Fibroblast of peridontal ligament (primary cell): Measurements from ENCODE around the gene CORO1C.
A peak's percentile ranks its signal among the peaks of the same experiment; 100 is the strongest.

Experiments
- DNase-seq: peaks from one replicate; pipeline ENCODE4 v3.0.0-alpha.2; 2010; ENCODE audit errors: extremely low read depth

CORO1C gene

DNA sequence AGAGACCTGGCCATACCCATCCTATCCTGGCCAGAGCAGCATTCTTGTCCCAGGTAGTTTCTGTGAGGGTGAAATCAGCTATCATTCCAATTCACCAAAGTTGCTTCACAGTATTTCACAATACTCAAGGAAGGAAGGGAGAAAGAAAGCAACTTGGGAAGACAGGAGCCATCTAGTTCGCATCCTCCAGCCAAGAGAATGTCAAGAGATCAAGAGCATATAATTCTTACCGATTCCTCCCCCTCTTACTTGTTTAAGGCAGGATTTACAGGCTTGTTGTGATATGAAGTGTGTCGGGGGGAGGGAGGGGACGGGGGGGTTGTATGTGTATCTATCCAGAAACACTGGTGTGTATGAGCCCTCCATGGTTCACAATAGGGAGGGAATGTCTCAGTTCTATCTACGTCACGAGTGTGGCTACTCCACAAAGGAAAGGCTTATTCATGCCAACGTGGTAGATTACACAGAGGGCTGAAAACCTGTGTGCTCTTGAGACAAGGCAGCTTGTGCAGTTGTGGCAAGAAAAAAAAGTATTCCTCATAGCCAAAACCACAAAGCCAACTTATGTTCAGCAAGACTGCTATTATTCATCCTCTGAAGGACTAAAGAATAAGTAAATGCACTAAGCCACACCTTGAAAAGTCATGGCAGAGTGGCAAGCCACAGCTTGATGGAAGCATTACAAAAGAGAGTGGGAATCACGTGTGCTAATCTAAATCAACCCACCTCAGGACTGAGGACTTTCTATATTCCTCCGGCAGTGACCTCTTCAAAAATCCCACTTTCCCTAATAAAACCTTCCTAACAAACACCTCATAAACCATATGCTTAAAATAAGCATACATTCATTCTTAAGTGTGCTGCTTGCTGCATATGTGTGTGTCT lies 35.0 kb downstream of the CORO1C start:
- DNase-seq, result peak; percentile 99

DNA sequence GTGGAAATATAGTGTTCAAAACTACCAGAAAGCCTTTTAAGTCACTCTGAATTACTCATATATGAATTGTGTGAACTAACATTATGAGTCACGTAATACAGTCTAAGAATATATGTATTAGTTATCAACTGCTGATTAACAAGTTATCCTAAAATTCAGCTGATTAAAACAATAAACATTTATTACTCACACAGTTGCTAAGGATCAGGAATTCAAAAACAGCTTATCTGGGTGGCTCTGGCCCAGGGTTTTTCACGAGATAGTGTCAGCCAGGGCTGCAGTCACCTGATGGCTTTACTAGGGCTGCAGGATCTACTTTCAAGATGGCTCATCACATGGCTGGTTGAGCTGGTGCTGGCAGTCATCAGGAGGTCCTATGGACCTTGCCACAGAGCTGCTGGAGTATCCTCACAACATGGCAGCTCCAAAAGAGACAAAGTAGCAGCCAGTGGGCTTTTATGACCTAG lies 36.5 kb downstream of the CORO1C start:
- no peak for DNase-seq

DNA sequence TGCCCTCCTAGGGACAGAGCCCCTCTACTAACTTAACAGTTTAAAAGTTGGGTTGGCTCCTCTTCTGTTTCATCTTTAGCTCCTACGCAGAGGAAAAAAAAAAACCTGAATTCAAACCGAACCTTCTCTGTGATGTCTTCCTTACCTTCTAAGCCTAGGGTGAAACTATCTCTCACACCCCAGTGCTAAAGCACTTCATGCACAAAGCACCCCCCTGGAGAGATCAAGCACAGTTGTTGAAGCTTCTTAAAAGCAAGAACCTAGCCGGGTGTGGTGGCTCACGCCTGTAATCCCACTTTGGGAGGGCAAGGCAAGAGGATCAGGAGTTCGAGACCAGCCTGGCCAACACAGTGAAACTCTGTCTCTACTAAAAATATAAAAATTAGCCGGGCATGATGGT lies 37.6 kb downstream of the CORO1C start:
- DNase-seq, result no peak

- DNase-seq, result no peak
Observed at GRCh38 chr12:108693186-108693730, 38.1 kb downstream of the CORO1C start.

GRCh38 chr12:108691998-108692808 lies 39.1 kb downstream of the CORO1C start:
- DNase-seq, result peak; percentile 49

DNA sequence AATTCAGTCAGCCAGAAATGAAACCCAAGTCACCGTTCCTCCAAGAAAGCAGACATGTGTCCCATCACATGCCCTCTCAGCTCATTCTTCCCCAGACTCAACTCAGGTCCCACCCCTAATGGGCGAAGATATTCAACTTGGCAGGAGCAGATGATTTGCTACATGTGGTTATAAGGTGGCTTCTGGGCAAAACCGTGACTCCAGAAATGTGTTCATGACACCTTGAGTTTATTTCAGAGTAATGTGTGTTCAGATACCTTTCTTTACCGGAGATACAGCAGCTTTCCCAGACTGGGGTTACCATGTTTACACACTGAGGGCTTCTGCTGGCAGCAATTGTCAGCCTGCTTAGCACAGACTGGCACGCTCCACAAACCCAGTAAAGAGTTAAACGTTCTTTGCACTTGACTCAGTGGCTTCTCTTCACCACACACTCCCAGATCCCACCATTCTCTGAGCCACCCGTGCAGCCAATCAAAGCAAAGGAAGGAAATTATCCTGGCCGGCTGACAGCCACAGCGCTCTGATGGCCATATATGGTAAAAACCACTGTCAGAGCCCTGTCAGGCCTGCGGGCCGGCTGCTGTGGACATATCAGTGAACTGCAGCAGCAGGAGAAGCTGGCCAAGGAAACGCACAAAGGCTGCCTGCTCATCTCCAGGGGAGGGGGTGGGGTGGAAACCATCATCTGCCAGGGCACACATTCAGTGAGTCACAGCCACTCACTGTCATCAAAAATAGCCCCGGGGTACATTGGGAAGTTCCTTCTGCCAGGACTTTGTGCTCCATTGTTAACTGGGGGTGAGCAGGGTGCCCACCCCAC lies 39.9 kb downstream of the CORO1C start:
- DNase-seq, result peak; percentile 100

GRCh38 chr12:108690542-108691174 lies 40.7 kb downstream of the CORO1C start:
- peak; percentile 46 for DNase-seq

GRCh38 chr12:108690191-108690518 lies 41.2 kb downstream of the CORO1C start:
- DNase-seq, result no peak

- peak; percentile 62 for DNase-seq
Observed at GRCh38 chr12:108689314-108690190, 41.8 kb downstream of the CORO1C start.

DNA sequence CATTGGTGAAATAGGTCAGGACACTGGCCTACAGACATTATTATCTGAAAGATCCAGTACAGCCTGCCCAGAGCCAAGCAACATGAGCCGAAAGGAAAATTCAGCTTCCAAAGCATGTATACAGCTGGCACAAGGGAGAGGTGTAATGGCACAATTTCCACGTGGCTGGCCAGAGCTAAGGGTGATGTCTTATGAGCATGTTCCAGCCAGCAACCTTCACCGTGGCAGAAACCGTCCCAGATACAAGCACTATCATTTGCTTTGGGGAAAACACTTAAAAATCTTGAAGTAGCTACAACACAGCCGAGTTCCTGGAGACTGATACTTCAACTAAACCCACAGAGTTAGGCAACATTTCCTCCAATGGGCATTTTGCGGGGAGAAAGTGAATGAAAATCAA lies 44.5 kb downstream of the CORO1C start:
- DNase-seq, result no peak

DNA sequence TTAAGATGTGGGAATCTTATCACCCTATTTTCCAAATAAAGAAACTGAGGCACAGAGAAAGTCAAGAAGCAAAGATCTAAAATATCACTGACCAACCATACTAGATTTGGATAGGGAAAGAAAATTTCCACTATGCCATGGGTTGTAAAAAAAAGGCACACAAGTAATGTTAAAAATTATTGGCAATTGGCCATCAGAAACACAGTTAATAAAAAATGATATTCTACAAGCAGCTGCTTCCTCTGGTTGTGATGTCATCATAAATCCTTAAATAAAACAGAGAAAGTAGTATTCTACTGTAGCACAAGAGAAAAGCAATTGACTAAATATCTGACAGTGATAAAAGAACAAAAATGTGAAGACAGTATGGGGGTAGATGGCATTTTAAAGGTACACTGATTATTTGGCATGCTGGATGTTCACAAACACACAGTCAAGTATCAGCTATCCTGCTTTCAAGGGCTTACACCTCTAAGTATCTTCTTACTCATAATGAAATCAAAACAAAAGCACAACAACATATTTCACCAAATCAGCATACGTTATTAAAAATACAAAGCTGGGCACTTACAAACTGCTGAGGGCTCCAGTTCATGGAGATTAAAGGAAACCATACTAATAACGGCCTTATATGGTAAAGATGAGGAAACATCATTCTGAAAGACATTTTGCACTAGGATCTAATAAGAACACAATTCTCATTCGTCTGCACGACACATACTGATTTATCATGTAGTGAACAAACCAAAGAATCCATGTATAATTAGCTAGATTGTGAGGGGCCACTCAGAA lies 45.7 kb downstream of the CORO1C start:
- no peak for DNase-seq

GRCh38 chr12:108683906-108684556 lies 47.3 kb downstream of the CORO1C start:
- no peak for DNase-seq

- no peak for DNase-seq
Observed at GRCh38 chr12:108681317-108681716, 50.0 kb downstream of the CORO1C start.

- no peak for DNase-seq
Observed at GRCh38 chr12:108679106-108679681, 52.1 kb downstream of the CORO1C start.

GRCh38 chr12:108678104-108678730 lies 53.1 kb downstream of the CORO1C start:
- no peak for DNase-seq

- no peak for DNase-seq
Observed at GRCh38 chr12:108677381-108677780, 53.9 kb downstream of the CORO1C start.

DNA sequence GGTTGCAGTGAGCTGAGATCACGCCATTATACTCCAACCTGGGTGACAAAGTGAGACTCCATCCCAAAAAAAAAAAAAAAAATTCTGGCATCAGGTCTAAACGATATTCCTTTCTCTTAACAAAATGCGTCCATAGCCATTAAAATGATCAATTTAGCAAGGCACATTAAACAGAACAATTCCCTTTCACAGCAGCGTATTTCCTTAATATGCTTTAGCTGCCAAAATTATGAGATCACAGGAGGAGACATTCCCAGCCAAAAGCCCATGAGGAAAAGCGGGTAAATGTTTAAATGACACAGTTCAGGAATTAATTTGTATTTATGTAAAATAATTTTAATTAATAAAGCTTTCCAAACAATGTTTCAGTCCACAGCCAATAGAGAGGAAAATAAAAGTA lies 54.6 kb downstream of the CORO1C start:
- DNase-seq, result no peak

DNA sequence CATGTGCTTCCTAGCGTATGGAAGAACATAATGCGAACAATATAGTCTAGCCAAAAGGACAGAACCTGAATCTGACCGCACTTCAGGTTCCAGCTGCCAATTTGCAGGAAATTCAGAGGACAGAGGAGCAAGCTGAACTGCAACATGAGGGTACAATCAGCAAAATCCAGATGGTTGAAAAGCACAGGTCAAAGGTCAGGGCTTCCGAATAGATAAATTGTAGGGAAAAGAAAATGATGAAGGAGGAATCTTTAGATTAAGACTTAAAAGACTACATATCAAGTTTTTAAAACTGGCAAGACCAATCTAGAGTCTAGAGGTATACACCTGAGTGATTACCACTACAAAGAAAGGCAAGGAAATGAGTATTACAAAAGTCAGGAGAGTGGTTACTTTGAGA lies 55.5 kb downstream of the CORO1C start:
- no peak for DNase-seq
